Omental fat pad (tissue), 4 donors: ENCODE results near the gene MACROD1. TPM values are rescaled to one million over a fixed set of nuclear protein-coding genes. Genes with fewer than 3 reads are reported as not detected.

ENCODE experiments used
- ATAC-seq: fragments of 150-250 bp; one replicate; pipeline ENCODE4 v1.9.1; 2016; ENCODE audit warnings: mild to moderate bottlenecking, moderate library complexity; ENCODE audit not compliant: low FRiP score
- DNase-seq: peaks from one replicate; pipeline ENCODE4 v3.0.0-alpha.2; 2019; ENCODE audit warnings: low spot score
- total RNA-seq, 4 donors: library from RNA; depleted of rRNA; stranded (reverse); fragments of >200 nt; gene quantifications; one replicate each; pipeline ENCODE4 v1.1.0, GENCODE V29; 2016
- TF ChIP-seq, protein P1 (sequence below), 3 donors: fragments of 450-650 bp; IDR thresholded peaks; one replicate each; pipeline ENCODE4 v1.5.1; 2016 to 2017; ENCODE audit warnings: antibody characterized with exemption in 3 of 3, mild to moderate bottlenecking in 3 of 3, moderate library complexity in 2 of 3

MACROD1 gene
- total RNA-seq, 4 donors from 2014 or later, result 13.8 to 40.9 (median 26.2) TPM

DNA sequence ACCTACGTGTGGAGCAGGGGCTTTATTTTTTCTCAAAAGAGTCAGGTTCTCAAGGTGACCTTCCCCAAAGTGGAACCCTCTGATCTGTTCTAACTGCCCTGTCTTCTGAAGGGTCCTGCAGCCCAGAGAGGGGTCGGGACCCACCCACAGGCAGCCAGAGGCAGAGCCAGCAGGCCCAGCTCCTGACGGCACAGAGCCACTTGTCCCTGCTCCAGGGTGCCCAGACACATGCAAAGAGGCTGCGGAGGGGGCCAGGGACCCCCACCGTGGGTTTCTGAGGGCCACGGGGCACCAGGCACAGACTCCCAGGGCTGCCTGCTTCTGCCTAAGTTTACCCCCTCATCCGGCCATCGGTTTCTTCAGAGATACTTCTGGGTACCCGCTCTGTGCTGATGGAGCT, 93.0 kb downstream of the MACROD1 start:
- TF ChIP-seq, protein P1, sequence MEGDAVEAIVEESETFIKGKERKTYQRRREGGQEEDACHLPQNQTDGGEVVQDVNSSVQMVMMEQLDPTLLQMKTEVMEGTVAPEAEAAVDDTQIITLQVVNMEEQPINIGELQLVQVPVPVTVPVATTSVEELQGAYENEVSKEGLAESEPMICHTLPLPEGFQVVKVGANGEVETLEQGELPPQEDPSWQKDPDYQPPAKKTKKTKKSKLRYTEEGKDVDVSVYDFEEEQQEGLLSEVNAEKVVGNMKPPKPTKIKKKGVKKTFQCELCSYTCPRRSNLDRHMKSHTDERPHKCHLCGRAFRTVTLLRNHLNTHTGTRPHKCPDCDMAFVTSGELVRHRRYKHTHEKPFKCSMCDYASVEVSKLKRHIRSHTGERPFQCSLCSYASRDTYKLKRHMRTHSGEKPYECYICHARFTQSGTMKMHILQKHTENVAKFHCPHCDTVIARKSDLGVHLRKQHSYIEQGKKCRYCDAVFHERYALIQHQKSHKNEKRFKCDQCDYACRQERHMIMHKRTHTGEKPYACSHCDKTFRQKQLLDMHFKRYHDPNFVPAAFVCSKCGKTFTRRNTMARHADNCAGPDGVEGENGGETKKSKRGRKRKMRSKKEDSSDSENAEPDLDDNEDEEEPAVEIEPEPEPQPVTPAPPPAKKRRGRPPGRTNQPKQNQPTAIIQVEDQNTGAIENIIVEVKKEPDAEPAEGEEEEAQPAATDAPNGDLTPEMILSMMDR (IDR thresholded peaks at IDR 0.05), result no peak
- no peak for DNase-seq
- no peak for ATAC-seq

DNA sequence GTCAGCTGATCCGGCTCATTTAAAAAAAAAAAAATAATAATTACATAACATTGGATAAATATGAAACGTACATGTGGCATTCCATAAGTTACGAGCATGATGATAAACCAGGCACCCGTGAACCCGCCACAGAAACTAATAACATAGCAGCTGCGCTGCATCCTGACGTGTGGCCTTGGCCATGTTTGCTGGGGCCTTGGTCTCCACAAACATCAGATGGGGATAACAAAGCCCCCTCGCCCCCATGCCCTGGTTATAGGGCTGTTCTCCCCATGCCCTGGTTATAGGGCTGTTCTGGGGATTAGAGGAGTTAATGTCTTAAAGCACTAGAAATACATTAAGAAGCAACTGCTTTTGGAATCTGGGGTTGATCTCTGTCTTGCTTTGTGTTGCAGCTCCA, 93.5 kb downstream of the MACROD1 start:
- no peak for ATAC-seq
- DNase-seq, result no peak
- TF ChIP-seq, protein P1 (IDR thresholded peaks at IDR 0.05), result no peak

DNA sequence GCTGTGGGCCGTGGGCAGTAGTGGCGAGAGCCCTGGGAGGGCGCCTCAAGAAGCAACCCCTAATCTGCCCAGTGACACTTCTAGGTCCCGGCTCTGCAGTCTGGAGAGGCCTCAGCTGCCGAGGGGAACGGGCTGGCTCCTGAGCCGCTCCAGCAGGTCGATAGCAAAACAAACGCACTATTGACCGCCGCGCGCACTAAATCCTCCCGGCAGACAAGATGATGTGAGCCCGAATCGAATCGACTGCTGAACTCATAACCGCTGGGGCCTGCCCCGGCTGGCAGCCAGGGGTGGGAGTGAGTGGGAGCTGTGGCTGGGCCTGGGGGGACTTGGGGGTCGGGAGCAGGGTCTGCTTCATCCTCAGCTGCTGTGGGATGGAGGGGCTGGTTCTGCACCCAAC, 94.1 kb downstream of the MACROD1 start:
- TF ChIP-seq, protein P1 (IDR thresholded peaks at IDR 0.05), result no peak
- no peak for DNase-seq
- ATAC-seq, result no peak

DNA sequence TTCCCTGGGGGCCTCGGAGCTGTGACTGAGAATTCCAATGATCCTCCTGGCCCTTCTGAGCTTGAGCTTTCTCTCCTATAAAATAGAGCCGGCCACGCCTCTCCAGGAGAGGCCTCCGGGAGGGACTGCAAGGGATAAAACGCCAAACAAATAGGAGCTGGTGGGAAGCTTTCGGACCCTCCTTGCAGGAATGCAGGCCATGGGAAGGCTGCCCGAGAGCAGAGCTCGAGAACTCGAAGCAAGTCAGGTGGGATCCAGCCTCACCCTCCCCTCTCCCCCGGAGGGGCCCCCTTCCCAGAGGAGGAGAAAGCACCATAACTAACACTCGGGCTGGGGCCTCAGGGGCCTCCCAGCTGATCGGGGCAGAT, 95.6 kb downstream of the MACROD1 start:
- TF ChIP-seq, protein P1 (IDR thresholded peaks at IDR 0.05), result no peak

DNA sequence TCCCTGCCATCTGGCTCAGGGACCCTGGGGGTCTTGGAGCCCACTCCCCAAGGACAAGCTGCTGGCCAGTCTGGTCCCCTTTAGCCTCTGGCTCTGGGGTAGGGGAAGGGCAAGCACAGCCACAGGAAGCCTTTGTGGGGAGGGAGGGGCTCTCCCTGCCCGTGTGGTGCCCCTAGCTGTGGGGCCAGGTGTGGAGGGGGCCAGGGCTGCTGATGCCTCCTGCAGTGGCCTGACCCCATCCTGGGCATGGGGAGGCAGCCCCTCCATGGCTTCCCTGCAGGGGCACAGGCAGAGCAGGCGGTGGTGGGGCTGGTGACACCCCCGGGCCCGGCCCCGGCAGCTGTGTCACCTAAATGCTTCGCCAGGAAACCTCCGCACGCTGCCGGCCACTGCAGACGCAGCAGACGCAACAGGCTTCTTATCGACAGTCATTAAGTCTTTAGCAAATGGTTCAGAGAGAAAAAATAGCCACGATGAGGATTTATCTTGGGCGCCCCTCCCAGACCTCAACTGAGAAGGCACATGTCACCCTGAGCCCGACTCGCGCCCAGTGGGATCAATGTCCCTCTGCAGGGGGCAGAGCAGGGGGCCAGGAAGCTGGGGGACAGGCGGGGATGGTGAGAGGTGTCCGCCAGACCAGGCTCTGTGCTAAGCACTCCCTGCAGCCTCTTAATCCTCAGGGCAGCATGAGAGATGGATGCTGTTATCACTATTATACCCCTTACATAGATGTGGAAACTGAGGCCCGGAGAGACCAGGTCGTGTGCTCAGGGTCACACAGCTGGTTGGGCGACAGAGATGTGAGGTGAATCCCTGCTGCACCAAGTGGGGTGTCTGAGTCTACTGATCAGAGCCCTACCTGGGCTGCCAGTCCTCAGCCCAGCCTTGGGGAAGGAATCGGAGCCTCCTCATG, 96.3 kb downstream of the MACROD1 start:
- ATAC-seq, result no peak

More for the DNA sequence above, 95.6 kb downstream of the MACROD1 start:
- DNase-seq (no peak), ATAC-seq (no peak)

DNA sequence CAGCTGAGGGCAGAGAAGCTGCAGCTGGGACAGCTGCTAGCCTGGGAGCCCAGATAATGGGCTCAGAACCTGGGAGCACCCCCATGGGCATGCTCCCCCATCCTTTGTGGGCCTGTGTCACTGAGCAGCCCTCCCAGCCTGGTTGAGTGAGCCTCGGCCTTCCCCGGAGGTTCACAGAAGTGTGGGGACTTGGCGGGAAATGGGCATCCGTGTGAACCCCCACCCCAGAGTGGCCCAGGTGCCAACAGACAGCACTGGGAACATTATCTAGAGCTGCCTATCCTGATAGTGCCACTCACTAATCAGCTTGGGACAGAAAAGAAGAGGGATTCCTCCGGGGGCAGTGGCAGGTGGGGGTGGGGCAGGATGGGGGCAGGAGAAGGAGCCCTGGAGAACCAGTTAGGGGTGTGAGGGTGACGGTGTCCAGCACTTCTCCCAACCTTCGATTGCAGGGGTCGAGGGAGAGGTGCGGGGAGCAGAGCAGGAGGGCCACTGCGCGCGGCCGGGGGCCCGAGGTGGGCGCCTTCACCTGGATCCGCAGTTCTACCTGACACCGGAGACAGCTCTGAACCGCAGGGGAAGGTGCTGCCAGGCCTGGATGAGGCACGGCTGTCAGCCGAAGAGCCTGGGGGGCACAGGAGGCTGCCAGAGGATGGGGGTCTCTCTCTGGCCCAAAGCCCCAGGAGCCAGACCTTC, 97.1 kb downstream of the MACROD1 start:
- DNase-seq (no peak), ATAC-seq (no peak)
- TF ChIP-seq, protein P1 (IDR thresholded peaks at IDR 0.05), result no peak

More for the DNA sequence above, 96.3 kb downstream of the MACROD1 start:
- no peak for DNase-seq
- TF ChIP-seq, protein P1 (IDR thresholded peaks at IDR 0.05), result no peak
